MCF 10A (cell line): ENCODE results near the gene NOP14. TPM values are rescaled to one million over a fixed set of nuclear protein-coding genes. Genes with fewer than 3 reads are reported as not detected.

Experiments
- BruUV-seq: library from RNA; stranded (reverse); fragments of 400-500 nt; replicated peaks from 2 replicates; lab custom pipeline; 2021; lab: Mats Ljungman, UMichigan
- CTCF ChIA-PET: fragments of 300-600 bp; sonication (Branson Sonifier 250); formaldehyde crosslinking; extraction: SDS; loops from one replicate; lab custom pipeline; 2021; ENCODE audit warnings: antibody characterized with exemption, inconsistent platforms; lab: Yijun Ruan, JAX
- POLR2A ChIA-PET: fragments of 300-600, 350-650 bp; sonication (Branson Sonifier 250); formaldehyde crosslinking; extraction: SDS; loops from one replicate; lab custom pipeline; 2020; ENCODE audit warnings: antibody characterized with exemption, inconsistent platforms; lab: Yijun Ruan, JAX
- DNase-seq: peaks from one replicate; pipeline ENCODE4 v3.0.0-alpha.2; 2018; ENCODE audit not compliant: unreplicated experiment
- H3K27ac Mint-ChIP-seq: one replicate; pipeline ENCODE4 v1.8.0; 2022; ENCODE audit warnings: mild to moderate bottlenecking, low read depth, mixed read lengths; ENCODE audit not compliant: unreplicated experiment
- H3K27me3 Mint-ChIP-seq: one replicate; pipeline ENCODE4 v1.8.0; 2022; ENCODE audit warnings: mixed read lengths; ENCODE audit not compliant: insufficient read depth, unreplicated experiment
- H3K36me3 Mint-ChIP-seq: one replicate; pipeline ENCODE4 v1.8.0; 2022; ENCODE audit warnings: mild to moderate bottlenecking, moderate library complexity, mixed read lengths; ENCODE audit not compliant: insufficient read depth, unreplicated experiment
- H3K4me1 Mint-ChIP-seq: one replicate; pipeline ENCODE4 v1.8.0; 2022; ENCODE audit warnings: mixed read lengths; ENCODE audit not compliant: insufficient read depth, unreplicated experiment
- H3K4me3 Mint-ChIP-seq: one replicate; pipeline ENCODE4 v1.8.0; 2022; ENCODE audit warnings: mild to moderate bottlenecking, moderate library complexity, mixed read lengths; ENCODE audit not compliant: unreplicated experiment
- H3K9me3 Mint-ChIP-seq: one replicate; pipeline ENCODE4 v1.8.0; 2022; ENCODE audit warnings: mixed read lengths; ENCODE audit not compliant: unreplicated experiment
- CTCF ChIP-seq: fragments of 200-600 bp; IDR thresholded peaks from one replicate; pipeline ENCODE4 v1.8.0; 2022; ENCODE audit warnings: antibody characterized with exemption, mild to moderate bottlenecking; ENCODE audit not compliant: unreplicated experiment
- intact Hi-C: fragments of 100-400 bp; cut with micrococcal nuclease; formaldehyde crosslinking; loops from 2 replicates; pipeline ENCODE4 v1.14.1; 2022
- total RNA-seq: library from RNA; stranded (reverse); gene quantifications from 2 replicates; pipeline ENCODE4 v1.2.3, GENCODE V29; 2022

NOP14 gene
- total RNA-seq, 1 experiment from 2014 or later = 65.6 TPM

DNA sequence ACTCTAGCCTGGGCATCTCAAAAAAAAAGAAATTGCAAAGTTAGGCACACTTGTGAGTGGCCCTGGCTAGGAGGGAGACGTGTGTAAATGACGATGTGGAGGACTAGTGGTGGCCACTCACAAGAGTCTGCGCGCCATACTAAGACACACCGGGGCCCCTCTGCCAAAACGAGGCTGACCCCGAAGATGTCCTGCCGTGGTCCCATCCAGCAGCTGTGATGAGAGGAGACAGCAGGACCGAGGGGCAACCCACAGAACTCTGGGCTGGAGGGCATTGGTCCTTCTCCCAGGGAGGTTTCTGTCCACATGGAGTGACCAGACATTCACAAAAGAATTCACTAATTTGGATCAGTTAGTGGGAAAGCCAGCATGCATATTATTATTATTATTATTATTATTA is 47.4 kb downstream of the NOP14 start:
- CTCF ChIA-PET = no interaction called here
- BruUV-seq = no TSS peak
- no peak for DNase-seq
- POLR2A ChIA-PET = interaction anchor here (0.7 kb wide), 1 partner anchor 48 kb away, joined by 3 read pairs; no protein-coding TSS in a partner anchor
- H3K4me1 Mint-ChIP-seq = no peaks in the 10 kb centered on the region
- H3K36me3 Mint-ChIP-seq = peaks cover 62% of the 10 kb centered on the region
- H3K4me3 Mint-ChIP-seq = no peak overlapping the region
- no peak for TF ChIP-seq CTCF
- no peaks in the 10 kb centered on the region for H3K9me3 Mint-ChIP-seq
- H3K27ac Mint-ChIP-seq = no peak overlapping the region
- intact Hi-C loops = no loop called here
- H3K27me3 Mint-ChIP-seq = no peaks in the 10 kb centered on the region

- DNase-seq = no peak
- ChIA-PET POLR2A (interaction anchor here (0.7 kb wide), 1 partner anchor 112 kb away, joined by 5 read pairs; no protein-coding TSS in a partner anchor), CTCF (interaction anchor here (0.7 to 1.1 kb wide), 2 partner anchors 16 to 28 kb away, joined by 4 read pairs; no protein-coding TSS in a partner anchor)
- no peak overlapping the region for H3K4me3 Mint-ChIP-seq
- TF ChIP-seq CTCF = no peak
- H3K9me3 Mint-ChIP-seq = no peaks in the 10 kb centered on the region
- no peaks in the 10 kb centered on the region for H3K27me3 Mint-ChIP-seq
- intact Hi-C loops = no loop called here
- peaks cover 62% of the 10 kb centered on the region for H3K36me3 Mint-ChIP-seq
- H3K27ac Mint-ChIP-seq = no peak overlapping the region
- no TSS peak for BruUV-seq
- H3K4me1 Mint-ChIP-seq = no peaks in the 10 kb centered on the region
Measured at GRCh38 chr4:2914256-2915126, 48.7 kb downstream of the NOP14 start.

GRCh38 chr4:2913168-2913567 is 50.0 kb downstream of the NOP14 start:
- no peaks in the 10 kb centered on the region for H3K27me3 Mint-ChIP-seq
- CTCF ChIA-PET = interaction anchor here (1.8 kb wide), 1 partner anchor 65 kb away, joined by 4 read pairs; no protein-coding TSS in a partner anchor
- H3K4me3 Mint-ChIP-seq = no peak overlapping the region
- H3K27ac Mint-ChIP-seq = no peak overlapping the region
- no peaks in the 10 kb centered on the region for H3K9me3 Mint-ChIP-seq
- POLR2A ChIA-PET = interaction anchor here (1.3 kb wide), 1 partner anchor 158 kb away, joined by 4 read pairs; no protein-coding TSS in a partner anchor
- no peak for DNase-seq
- no TSS peak for BruUV-seq
- intact Hi-C loops = no loop called here
- peaks cover 71% of the 10 kb centered on the region for H3K36me3 Mint-ChIP-seq
- H3K4me1 Mint-ChIP-seq = no peaks in the 10 kb centered on the region
- TF ChIP-seq CTCF = no peak

DNA sequence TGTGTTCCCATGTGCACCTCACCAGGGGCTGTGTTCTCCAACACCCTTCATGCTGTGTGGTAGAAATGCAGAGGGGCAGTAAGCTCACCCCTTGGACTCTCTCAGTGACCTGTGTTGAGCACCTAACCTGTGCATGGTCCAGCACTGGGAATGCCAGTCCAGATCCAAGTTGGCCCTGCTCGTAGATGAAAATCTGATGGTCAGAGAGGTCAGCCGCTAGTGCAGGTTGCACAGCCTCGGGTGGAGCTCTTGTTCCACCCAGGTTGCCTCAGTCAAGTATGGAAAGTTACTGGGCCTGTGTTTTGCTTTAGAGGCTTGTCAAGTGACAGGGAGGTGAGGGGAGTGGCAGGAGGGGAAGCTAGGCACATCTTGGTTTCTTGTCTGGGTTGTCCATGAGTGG is 51.3 kb downstream of the NOP14 start:
- H3K4me3 Mint-ChIP-seq = no peak overlapping the region
- ChIA-PET POLR2A (no interaction called here), CTCF (interaction anchor here (0.7 to 1.8 kb wide), 2 partner anchors 14 to 67 kb away, joined by 3 to 4 read pairs; no protein-coding TSS in a partner anchor)
- H3K9me3 Mint-ChIP-seq = no peaks in the 10 kb centered on the region
- H3K27me3 Mint-ChIP-seq = no peaks in the 10 kb centered on the region
- intact Hi-C loops = no loop called here
- no peaks in the 10 kb centered on the region for H3K4me1 Mint-ChIP-seq
- no TSS peak for BruUV-seq
- H3K27ac Mint-ChIP-seq = no peak overlapping the region
- H3K36me3 Mint-ChIP-seq = peaks cover 76% of the 10 kb centered on the region
- no peak for TF ChIP-seq CTCF
- DNase-seq = no peak
